H9 (cell line): Measurements from ENCODE around the gene HDAC1. TPM values are rescaled to one million over a fixed set of nuclear protein-coding genes. Genes with fewer than 3 reads are reported as not detected.
A peak's percentile ranks its signal among the peaks of the same experiment; 100 is the strongest.

Experiments
- DNase-seq: peaks from one replicate; pipeline ENCODE4 v3.0.0-alpha.2; 2017
- H2AFZ ChIP-seq: one replicate; pipeline ENCODE4 v1.6.1; 2013; ENCODE audit warnings: mild to moderate bottlenecking, low read length, control low read depth, moderate library complexity
- H2AK5ac ChIP-seq: 2 replicates; pipeline ENCODE4 v1.6.1; 2013; ENCODE audit warnings: low read length, control low read depth, mixed read lengths; ENCODE audit not compliant: insufficient read length
- H2BK120ac ChIP-seq: one replicate; pipeline ENCODE4 v1.6.1; 2013; ENCODE audit warnings: low read depth, mild to moderate bottlenecking, low read length, control low read depth, inconsistent platforms; ENCODE audit not compliant: poor library complexity, severe bottlenecking
- H2BK12ac ChIP-seq: 2 replicates; pipeline ENCODE4 v1.6.1; 2013; ENCODE audit warnings: low read length, control low read depth, mixed read lengths, low read depth; ENCODE audit not compliant: insufficient read length
- H2BK15ac ChIP-seq: 2 replicates; pipeline ENCODE4 v1.6.1; 2013; ENCODE audit warnings: low read depth, low read length, control low read depth
- H2BK20ac ChIP-seq: one replicate; pipeline ENCODE4 v1.6.1; 2013; ENCODE audit warnings: low read depth, mild to moderate bottlenecking, low read length, control low read depth, inconsistent platforms; ENCODE audit not compliant: poor library complexity, severe bottlenecking
- H2BK5ac ChIP-seq: 2 replicates; pipeline ENCODE4 v1.6.1; 2013; ENCODE audit warnings: low read length, control low read depth, mixed read lengths; ENCODE audit not compliant: insufficient read length
- H3K14ac ChIP-seq: 2 replicates; pipeline ENCODE4 v1.6.1; 2013; ENCODE audit warnings: low read length, control low read depth; ENCODE audit not compliant: insufficient read depth
- H3K18ac ChIP-seq: 2 replicates; pipeline ENCODE4 v1.6.1; 2013; ENCODE audit warnings: low read depth, mild to moderate bottlenecking, mixed read lengths, low read length, control low read depth; ENCODE audit not compliant: insufficient read length
- H3K23ac ChIP-seq: 2 replicates; pipeline ENCODE4 v1.6.1; 2013; ENCODE audit warnings: low read length, control low read depth, mixed read lengths, low read depth; ENCODE audit not compliant: insufficient read length
- H3K23me2 ChIP-seq: 2 replicates; pipeline ENCODE4 v1.6.1; 2013; ENCODE audit warnings: low read depth, mild to moderate bottlenecking, mixed read lengths, low read length, control low read depth; ENCODE audit not compliant: insufficient read length, poor library complexity, severe bottlenecking
- H3K27ac ChIP-seq: 2 replicates; pipeline ENCODE4 v1.5.1; 2013; ENCODE audit warnings: low read length, control low read depth, mixed read lengths, low read depth; ENCODE audit not compliant: insufficient read length
- H3K27me3 ChIP-seq: 2 replicates; pipeline ENCODE4 v1.6.1; 2013; ENCODE audit warnings: low read length, control low read depth, inconsistent platforms; ENCODE audit not compliant: insufficient read depth
- H3K4ac ChIP-seq: 2 replicates; pipeline ENCODE4 v1.6.1; 2013; ENCODE audit warnings: low read depth, mild to moderate bottlenecking, control low read depth, inconsistent platforms, low read length, moderate library complexity
- H3K4me1 ChIP-seq: 2 replicates; pipeline ENCODE4 v1.6.1; 2013; ENCODE audit warnings: low read length, control low read depth, inconsistent platforms; ENCODE audit not compliant: insufficient read depth
- H3K4me2 ChIP-seq: 2 replicates; pipeline ENCODE4 v1.6.1; 2013; ENCODE audit warnings: low read length, control low read depth, mixed read lengths; ENCODE audit not compliant: insufficient read length, insufficient read depth
- H3K56ac ChIP-seq: 2 replicates; pipeline ENCODE4 v1.6.1; 2013; ENCODE audit warnings: low read depth, mild to moderate bottlenecking, mixed read lengths, low read length, control low read depth; ENCODE audit not compliant: insufficient read length
- H3K79me1 ChIP-seq: 2 replicates; pipeline ENCODE4 v1.6.1; 2013; ENCODE audit warnings: low read depth, mild to moderate bottlenecking, moderate library complexity, low read length, control low read depth, inconsistent platforms; ENCODE audit not compliant: insufficient read depth, poor library complexity, severe bottlenecking
- H3K79me2 ChIP-seq: 2 replicates; pipeline ENCODE4 v1.6.1; 2013; ENCODE audit warnings: low read length, control low read depth, inconsistent platforms; ENCODE audit not compliant: insufficient read depth
- H3K9ac ChIP-seq: 2 replicates; pipeline ENCODE4 v1.6.1; 2013; ENCODE audit warnings: low read length, control low read depth, mixed read lengths; ENCODE audit not compliant: insufficient read length; ENCODE audit errors: extremely low read depth
- H3K9me3 ChIP-seq: one replicate; pipeline ENCODE4 v1.6.1; 2013; ENCODE audit warnings: low read depth, low read length, inconsistent platforms; ENCODE audit not compliant: control insufficient read depth
- H3T11ph ChIP-seq: one replicate; pipeline ENCODE4 v1.6.1; 2013; ENCODE audit warnings: mild to moderate bottlenecking, low read length, control low read depth, inconsistent platforms
- H4K20me1 ChIP-seq: one replicate; pipeline ENCODE4 v1.6.1; 2013; ENCODE audit not compliant: control insufficient read depth, insufficient read length, insufficient read depth
- H4K5ac ChIP-seq: 2 replicates; pipeline ENCODE4 v1.6.1; 2013; ENCODE audit warnings: low read depth, mild to moderate bottlenecking, mixed read lengths, low read length, control low read depth; ENCODE audit not compliant: insufficient read length
- H4K8ac ChIP-seq: replicated peaks from 2 replicates; pipeline ENCODE4 v1.6.1; 2013; ENCODE audit warnings: low read length, control low read depth, mixed read lengths, low read depth; ENCODE audit not compliant: insufficient read length
- H4K91ac ChIP-seq: 2 replicates; pipeline ENCODE4 v1.6.1; 2013; ENCODE audit warnings: low read depth, mild to moderate bottlenecking, moderate library complexity, mixed read lengths, low read length, control low read depth; ENCODE audit not compliant: insufficient read length
- H3K27ac Mint-ChIP-seq, 3 experiments: 2 replicates in 2 of 3; 3 replicates in 1 of 3; pipeline ENCODE4 v1.8.0; 2020 to 2021; ENCODE audit warnings: mixed read lengths in 3 of 3, mild to moderate bottlenecking in 1 of 3, moderate library complexity in 1 of 3
- H3K27me3 Mint-ChIP-seq: 2 replicates; pipeline ENCODE4 v1.8.0; 2021; ENCODE audit warnings: low read depth, mild to moderate bottlenecking, moderate library complexity, mixed read lengths
- H3K36me3 Mint-ChIP-seq, 3 experiments: 2 replicates in 2 of 3; 3 replicates in 1 of 3; pipeline ENCODE4 v1.8.0; 2020 to 2021; ENCODE audit warnings: low read depth in 3 of 3, mixed read lengths in 3 of 3; ENCODE audit not compliant: insufficient read depth in 1 of 3
- H3K4me1 Mint-ChIP-seq, 2 experiments: 2 replicates each; pipeline ENCODE4 v1.8.0; 2020; ENCODE audit warnings: mixed read lengths in 2 of 2
- H3K4me3 Mint-ChIP-seq, 2 experiments: 2 replicates in 1 of 2; 3 replicates in 1 of 2; pipeline ENCODE4 v1.8.0; 2020 to 2021; ENCODE audit warnings: mild to moderate bottlenecking in 2 of 2, mixed read lengths in 2 of 2, moderate library complexity in 1 of 2
- H3K9me3 Mint-ChIP-seq, 2 experiments: 2 replicates in 1 of 2; 3 replicates in 1 of 2; pipeline ENCODE4 v1.8.0; 2020; ENCODE audit warnings: mild to moderate bottlenecking in 2 of 2, mixed read lengths in 2 of 2, moderate library complexity in 1 of 2
- CTCF ChIP-seq: fragments of 200-600 bp; sonication (generic); conservative IDR thresholded peaks from 3 replicates; pipeline ENCODE4 v1.8.0; 2021; ENCODE audit warnings: antibody characterized with exemption, mild to moderate bottlenecking
- WGBS: extraction: QIAGEN DNeasy Blood & Tissue Kit; methylation state at CpG from one replicate; pipeline ENCODE4 v1.1.7; 2013; ENCODE audit warnings: missing lambda C conversion rate, low lambda C conversion rate, mixed read lengths; ENCODE audit not compliant: insufficient read length; ENCODE audit errors: extremely low coverage; 5-methylcytosine and 5-hydroxymethylcytosine counted together
- total RNA-seq: library from RNA; stranded (reverse); gene quantifications from 2 replicates; pipeline ENCODE4 v1.2.1, GENCODE V29; 2021

HDAC1 gene
- total RNA-seq, 1 experiment from 2014 or later = 162 TPM

DNA sequence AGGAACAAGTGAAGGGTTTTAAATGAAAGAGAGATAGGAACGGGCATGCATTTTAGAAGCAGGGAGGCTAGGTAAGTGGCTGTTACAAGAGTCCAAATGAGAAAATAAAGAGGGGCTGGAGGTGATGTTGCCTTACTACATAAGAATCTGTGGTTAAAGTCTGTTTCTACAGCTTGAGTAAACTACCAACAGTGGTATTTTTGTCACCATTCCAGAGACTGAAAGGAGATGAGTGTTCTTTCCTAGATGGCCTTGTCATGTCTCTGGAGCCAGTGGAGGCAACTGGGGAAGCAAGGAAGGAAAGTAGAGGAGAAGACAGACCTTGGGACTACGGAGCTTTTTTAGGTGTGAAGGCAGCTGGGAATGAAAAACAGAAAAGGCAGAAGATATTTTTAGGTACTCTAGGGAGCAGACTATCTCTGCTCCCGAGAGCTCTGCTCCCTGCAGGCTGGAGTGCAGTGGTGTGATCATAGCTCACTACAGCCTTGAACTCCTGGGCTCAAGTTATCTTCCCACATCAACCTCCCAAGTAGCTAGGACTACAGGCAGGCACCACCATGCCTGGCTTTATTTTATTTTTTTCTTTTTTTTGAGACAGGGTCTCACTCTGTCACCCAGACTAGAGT lies 12.2 kb downstream of the HDAC1 start:
- Mint-ChIP-seq H3K4me1 (0 out of 4 replicates have a peak, but pooled peaks cover 0 to 4% of the 10 kb centered on the region in 2 experiments), H3K4me3 (no peak overlapping the region), H3K27ac (peak overlapping the region in 2 of 3 experiments; percentile 32 to 44; a peak in 3 of 7 replicates), H3K9me3 (peaks cover 2 to 6% of the 10 kb centered on the region in 2 experiments; a peak in 3 of 5 replicates), H3K36me3 (peaks cover 26 to 60% (median 44%) of the 10 kb centered on the region in 3 experiments), H3K27me3 (no peaks in the 10 kb centered on the region)
- no peak overlapping the region for H3T11ph ChIP-seq
- WGBS = no CpG with 5 or more reads among the region's 3 CpGs
- H3K9ac ChIP-seq = no peak overlapping the region
- no peak overlapping the region for H3K23ac ChIP-seq
- H2BK120ac ChIP-seq = no peak overlapping the region
- H4K5ac ChIP-seq = no peak overlapping the region
- H2BK20ac ChIP-seq = no peak overlapping the region
- no peak overlapping the region for H2BK12ac ChIP-seq
- H2BK5ac ChIP-seq = no peak overlapping the region
- H3K14ac ChIP-seq = no peak overlapping the region
- no peaks in the 10 kb centered on the region for H3K9me3 ChIP-seq
- peaks cover 8% of the 10 kb centered on the region for H3K79me1 ChIP-seq
- no peak overlapping the region for H3K4ac ChIP-seq
- H3K23me2 ChIP-seq = no peaks in the 10 kb centered on the region
- no peak for DNase-seq
- TF ChIP-seq CTCF = no peak
- H3K18ac ChIP-seq = no peak overlapping the region
- no peak overlapping the region for H2AFZ ChIP-seq
- H3K79me2 ChIP-seq = peaks cover 2% of the 10 kb centered on the region; the same call in 1 of the 2 replicates
- no peak overlapping the region for H3K27ac ChIP-seq
- no peak overlapping the region for H2AK5ac ChIP-seq
- H3K56ac ChIP-seq = no peak overlapping the region
- H3K27me3 ChIP-seq = no peaks in the 10 kb centered on the region
- H4K20me1 ChIP-seq = no peaks in the 10 kb centered on the region
- H3K4me1 ChIP-seq = no peaks in the 10 kb centered on the region
- no peak overlapping the region for H3K4me2 ChIP-seq
- no peak overlapping the region for H4K8ac ChIP-seq
- no peak overlapping the region for H2BK15ac ChIP-seq
- H4K91ac ChIP-seq = no peak overlapping the region
